ENCODE data around the gene SF3A1.

SF3A1 gene

GRCh38 chr22:30286331-30286730 is 70.4 kb downstream of the SF3A1 start:
- DNase-seq: no peak

- no peak for DNase-seq
These were observed 70.9 kb downstream of the SF3A1 start for GRCh38 chr22:30285846-30286200.

GRCh38 chr22:30285176-30285845 is 71.4 kb downstream of the SF3A1 start:
- DNase-seq: no peak

GRCh38 chr22:30284666-30285065 is 72.0 kb downstream of the SF3A1 start:
- DNase-seq: peak; percentile 90 to 94

- DNase-seq: no peak
These were observed 72.5 kb downstream of the SF3A1 start for GRCh38 chr22:30284172-30284571.

GRCh38 chr22:30283342-30283741 is 73.4 kb downstream of the SF3A1 start:
- no peak for DNase-seq

GRCh38 chr22:30282616-30283046 is 74.1 kb downstream of the SF3A1 start:
- peak; percentile 54 to 74 for DNase-seq

Data from inflammatory macrophage treated with lipopolysaccharide for 1 hour (primary cell).